Panc1 (cell line): ENCODE data around the gene AP5S1. TPM values are rescaled to one million over a fixed set of nuclear protein-coding genes. Genes with fewer than 3 reads are reported as not detected.

Experiments
- ATAC-seq: fragments of 200-7000 bp; cut with Tn5 transposase; 2 replicates; pipeline ENCODE4 v1.9.1; 2020; ENCODE audit warnings: mild to moderate bottlenecking, moderate library complexity
- BruUV-seq: library from RNA; stranded (reverse); fragments of 400-500 nt; replicated peaks from 2 replicates; lab custom pipeline; 2021; lab: Mats Ljungman, UMichigan
- CTCF ChIA-PET: fragments of 300-600 bp; sonication (Branson Sonifier 250); formaldehyde crosslinking; loops from one replicate; lab custom pipeline; 2022; ENCODE audit warnings: antibody characterized with exemption; lab: Charles Lee
- POLR2A ChIA-PET: fragments of 300-600 bp; sonication (Branson Sonifier 250); formaldehyde crosslinking; loops from one replicate; lab custom pipeline; 2022; ENCODE audit warnings: antibody characterized with exemption; lab: Charles Lee
- DNase-seq: peaks from one replicate; pipeline ENCODE4 v3.0.0-alpha.2; 2010; ENCODE audit warnings: low read depth, low spot score
- H3K27ac ChIP-seq: 2 replicates; pipeline ENCODE4 v1.5.1; 2011; ENCODE audit warnings: mild to moderate bottlenecking, low read length, inconsistent platforms
- H3K27me3 ChIP-seq: fragments of 200-500 bp; sonication (Bioruptor generic); 2 replicates; pipeline ENCODE4 v1.6.0; 2014; ENCODE audit warnings: low read length, inconsistent platforms; ENCODE audit not compliant: control insufficient read depth, insufficient read depth
- H3K36me3 ChIP-seq: fragments of 200-500 bp; sonication (Bioruptor generic); 2 replicates; pipeline ENCODE4 v1.5.1; 2014; ENCODE audit warnings: inconsistent platforms, mild to moderate bottlenecking, low read length, moderate library complexity; ENCODE audit not compliant: control insufficient read depth, insufficient read depth
- H3K4me1 ChIP-seq: 2 replicates; pipeline ENCODE4 v1.5.1; 2011; ENCODE audit warnings: inconsistent platforms, mild to moderate bottlenecking, low read length, moderate library complexity; ENCODE audit not compliant: control insufficient read depth, insufficient read depth
- H3K4me3 ChIP-seq, 2 experiments: 2 replicates each; pipeline ENCODE4 v1.5.1; 2011 to 2012; ENCODE audit warnings: low read depth in 2 of 2, low read length in 2 of 2, mild to moderate bottlenecking in 2 of 2, inconsistent platforms in 1 of 2, moderate library complexity in 1 of 2
- H3K9me3 ChIP-seq: fragments of 200-500 bp; sonication (Bioruptor generic); 2 replicates; pipeline ENCODE4 v1.5.1; 2014; ENCODE audit warnings: low read depth, mild to moderate bottlenecking, inconsistent platforms, low read length, moderate library complexity; ENCODE audit not compliant: control insufficient read depth, insufficient read depth
- POLR2AphosphoS5 ChIP-seq: IDR thresholded peaks from 2 replicates; pipeline ENCODE4 v1.6.1; 2012; ENCODE audit warnings: mild to moderate bottlenecking, low read depth, low read length, moderate library complexity
- SIN3A ChIP-seq: IDR thresholded peaks from 2 replicates; pipeline ENCODE4 v1.6.1; 2012; ENCODE audit warnings: low read depth, mild to moderate bottlenecking, low read length, moderate library complexity, borderline replicate concordance; ENCODE audit not compliant: insufficient read depth
- in situ Hi-C: cut with HindIII; loops from 2 replicates; pipeline ENCODE4 v1.10.0; 2016; ENCODE audit warnings: low sequenced_read_pairs, low pct_unique_long_range_greater_than_20kb
- intact Hi-C: fragments of 100-400 bp; cut with micrococcal nuclease; formaldehyde crosslinking; loops from one replicate; pipeline ENCODE4 v1.10.0; 2022; ENCODE audit not compliant: unreplicated experiment
- total RNA-seq: library from RNA; stranded (reverse); gene quantifications from one replicate; pipeline ENCODE4 v1.2.1, GENCODE V29; 2021; ENCODE audit not compliant: unreplicated experiment
- TF ChIP-seq, protein P1 (sequence below): fragments of 450-650 bp; IDR thresholded peaks from 2 replicates; pipeline ENCODE4 v1.5.1; 2017; ENCODE audit warnings: mild to moderate bottlenecking
- TF ChIP-seq, protein P2 (sequence below), 2 experiments: IDR thresholded peaks; 2 replicates each; pipeline ENCODE4 v1.6.1; 2011 to 2012; ENCODE audit warnings: low read depth in 2 of 2, control low read depth in 1 of 2, low read length in 1 of 2, mild to moderate bottlenecking in 1 of 2, moderate library complexity in 1 of 2; ENCODE audit not compliant: insufficient read depth in 1 of 2

AP5S1 gene
- total RNA-seq, 1 experiment from 2014 or later: 23.1 TPM

DNA sequence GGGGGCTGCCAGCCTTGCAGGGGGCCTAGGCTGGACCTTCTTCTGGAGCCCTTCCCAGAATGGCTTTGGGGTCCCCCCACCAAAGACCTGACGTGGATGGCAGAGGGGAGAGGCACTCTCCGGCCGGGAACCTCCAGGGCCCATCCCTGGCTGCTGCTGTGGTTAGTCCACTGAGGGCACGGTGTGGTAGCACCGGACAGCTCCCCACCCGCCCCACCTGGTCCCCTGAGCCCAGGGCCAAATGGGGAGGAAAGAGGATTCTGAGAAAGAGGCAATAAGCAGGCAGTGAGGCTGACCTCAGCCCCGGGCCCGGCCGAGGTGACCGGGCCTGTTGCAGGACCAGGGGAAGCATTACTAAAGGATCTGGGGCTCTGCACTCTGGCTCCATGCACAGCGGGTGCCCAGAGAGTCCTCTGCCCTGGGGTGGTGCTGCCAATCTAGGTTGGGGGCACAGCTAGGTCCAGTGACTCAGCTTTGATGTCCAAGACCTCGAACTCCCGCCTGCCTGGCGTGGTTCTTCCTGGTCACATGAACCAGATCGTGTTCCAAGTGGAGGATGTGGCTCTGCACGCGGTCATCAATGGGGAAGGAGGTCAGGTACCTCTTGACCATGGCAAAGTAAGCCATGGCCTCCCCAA lies 36.0 kb upstream of the AP5S1 start:
- TF ChIP-seq, protein P1, sequence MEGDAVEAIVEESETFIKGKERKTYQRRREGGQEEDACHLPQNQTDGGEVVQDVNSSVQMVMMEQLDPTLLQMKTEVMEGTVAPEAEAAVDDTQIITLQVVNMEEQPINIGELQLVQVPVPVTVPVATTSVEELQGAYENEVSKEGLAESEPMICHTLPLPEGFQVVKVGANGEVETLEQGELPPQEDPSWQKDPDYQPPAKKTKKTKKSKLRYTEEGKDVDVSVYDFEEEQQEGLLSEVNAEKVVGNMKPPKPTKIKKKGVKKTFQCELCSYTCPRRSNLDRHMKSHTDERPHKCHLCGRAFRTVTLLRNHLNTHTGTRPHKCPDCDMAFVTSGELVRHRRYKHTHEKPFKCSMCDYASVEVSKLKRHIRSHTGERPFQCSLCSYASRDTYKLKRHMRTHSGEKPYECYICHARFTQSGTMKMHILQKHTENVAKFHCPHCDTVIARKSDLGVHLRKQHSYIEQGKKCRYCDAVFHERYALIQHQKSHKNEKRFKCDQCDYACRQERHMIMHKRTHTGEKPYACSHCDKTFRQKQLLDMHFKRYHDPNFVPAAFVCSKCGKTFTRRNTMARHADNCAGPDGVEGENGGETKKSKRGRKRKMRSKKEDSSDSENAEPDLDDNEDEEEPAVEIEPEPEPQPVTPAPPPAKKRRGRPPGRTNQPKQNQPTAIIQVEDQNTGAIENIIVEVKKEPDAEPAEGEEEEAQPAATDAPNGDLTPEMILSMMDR: no peak
- TF ChIP-seq, protein P2, sequence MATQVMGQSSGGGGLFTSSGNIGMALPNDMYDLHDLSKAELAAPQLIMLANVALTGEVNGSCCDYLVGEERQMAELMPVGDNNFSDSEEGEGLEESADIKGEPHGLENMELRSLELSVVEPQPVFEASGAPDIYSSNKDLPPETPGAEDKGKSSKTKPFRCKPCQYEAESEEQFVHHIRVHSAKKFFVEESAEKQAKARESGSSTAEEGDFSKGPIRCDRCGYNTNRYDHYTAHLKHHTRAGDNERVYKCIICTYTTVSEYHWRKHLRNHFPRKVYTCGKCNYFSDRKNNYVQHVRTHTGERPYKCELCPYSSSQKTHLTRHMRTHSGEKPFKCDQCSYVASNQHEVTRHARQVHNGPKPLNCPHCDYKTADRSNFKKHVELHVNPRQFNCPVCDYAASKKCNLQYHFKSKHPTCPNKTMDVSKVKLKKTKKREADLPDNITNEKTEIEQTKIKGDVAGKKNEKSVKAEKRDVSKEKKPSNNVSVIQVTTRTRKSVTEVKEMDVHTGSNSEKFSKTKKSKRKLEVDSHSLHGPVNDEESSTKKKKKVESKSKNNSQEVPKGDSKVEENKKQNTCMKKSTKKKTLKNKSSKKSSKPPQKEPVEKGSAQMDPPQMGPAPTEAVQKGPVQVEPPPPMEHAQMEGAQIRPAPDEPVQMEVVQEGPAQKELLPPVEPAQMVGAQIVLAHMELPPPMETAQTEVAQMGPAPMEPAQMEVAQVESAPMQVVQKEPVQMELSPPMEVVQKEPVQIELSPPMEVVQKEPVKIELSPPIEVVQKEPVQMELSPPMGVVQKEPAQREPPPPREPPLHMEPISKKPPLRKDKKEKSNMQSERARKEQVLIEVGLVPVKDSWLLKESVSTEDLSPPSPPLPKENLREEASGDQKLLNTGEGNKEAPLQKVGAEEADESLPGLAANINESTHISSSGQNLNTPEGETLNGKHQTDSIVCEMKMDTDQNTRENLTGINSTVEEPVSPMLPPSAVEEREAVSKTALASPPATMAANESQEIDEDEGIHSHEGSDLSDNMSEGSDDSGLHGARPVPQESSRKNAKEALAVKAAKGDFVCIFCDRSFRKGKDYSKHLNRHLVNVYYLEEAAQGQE (IDR thresholded peaks at IDR 0.05; ENCODE audit: insufficient read depth in 1 of 2, low read depth in 2 of 2, low read length in 1 of 2): peak in 1 of 2 experiments; percentile 54; a peak in 3 of 4 replicates
- TF ChIP-seq POLR2AphosphoS5: peak; percentile 30; the same call in 1 of the 2 replicates
- Histone ChIP-seq H3K4me1 (peaks cover 21% of the 10 kb centered on the region), H3K36me3 (no peaks in the 10 kb centered on the region), H3K27ac (peak overlapping the region; percentile 87), H3K9me3 (no peaks in the 10 kb centered on the region), H3K27me3 (no peaks in the 10 kb centered on the region), H3K4me3 (peak overlapping the region; percentile 65 to 75)
- DNase-seq: no peak
- CTCF ChIA-PET: interaction anchor here (1.0 kb wide), 1 partner anchor 73 kb away, joined by 3 read pairs; no protein-coding TSS in a partner anchor
- no peak for ATAC-seq
- in situ Hi-C loops: no loop called here
- BruUV-seq: TSS peak; percentile 100
- POLR2A ChIA-PET: no interaction called here
- intact Hi-C loops: no loop called here

DNA sequence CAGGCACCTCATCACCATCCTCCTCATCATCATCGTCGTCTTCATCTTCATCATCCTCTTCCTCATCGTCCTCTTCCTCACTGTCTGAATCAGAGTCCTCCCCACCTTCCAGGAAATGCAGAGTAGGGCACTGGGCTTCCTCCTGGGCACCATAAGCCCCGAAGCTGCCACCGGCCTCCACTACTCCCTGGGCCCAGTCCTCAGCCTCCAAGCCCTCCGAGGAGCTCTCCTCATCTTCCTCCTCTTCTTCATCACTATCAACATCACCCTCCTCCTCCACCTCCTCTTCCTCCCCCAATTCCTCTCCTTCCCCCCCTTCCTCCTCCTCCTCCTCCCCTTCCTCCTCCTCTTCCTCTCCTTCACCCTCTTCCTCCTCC lies 35.5 kb upstream of the AP5S1 start:
- Histone ChIP-seq H3K27me3 (no peaks in the 10 kb centered on the region), H3K9me3 (no peaks in the 10 kb centered on the region), H3K36me3 (no peaks in the 10 kb centered on the region), H3K4me1 (peaks cover 21% of the 10 kb centered on the region), H3K4me3 (peak overlapping the region; percentile 65 to 75), H3K27ac (peak overlapping the region; percentile 87)
- DNase-seq: no peak
- ATAC-seq: no peak
- in situ Hi-C loops: no loop called here
- ChIA-PET CTCF (interaction anchor here (0.6 to 1.0 kb wide), 3 partner anchors 74 to 764 kb away, joined by 3 to 9 read pairs (median 9); no protein-coding TSS in a partner anchor), POLR2A (interaction anchor here (0.6 kb wide), 1 partner anchor 33 kb away, joined by 11 read pairs; no protein-coding TSS in a partner anchor)
- intact Hi-C loops: no loop called here
- no TSS peak for BruUV-seq
- TF ChIP-seq, protein P2 (IDR thresholded peaks at IDR 0.05; ENCODE audit: insufficient read depth in 1 of 2, low read depth in 2 of 2, low read length in 1 of 2): no peak
- no peak for TF ChIP-seq SIN3A
- TF ChIP-seq POLR2AphosphoS5: 0 out of 2 replicates have a peak, but pooled peaks have one; percentile 26
